Fibroblast of the aortic adventitia (primary cell): ENCODE results near the gene FRMD4A. TPM values are rescaled to one million over a fixed set of nuclear protein-coding genes. Genes with fewer than 3 reads are reported as not detected.

Experiments
- DNase-seq: peaks from one replicate; pipeline ENCODE4 v3.0.0-alpha.2; 2010; ENCODE audit warnings: low read depth
- H3K4me3 ChIP-seq: 2 replicates; pipeline ENCODE4 v1.5.1; 2011; ENCODE audit warnings: low read depth, mild to moderate bottlenecking, control low read depth, low read length, moderate library complexity
- total RNA-seq: library from RNA; depleted of rRNA; stranded (reverse); fragments of >200 nt; gene quantifications from 2 replicates; pipeline ENCODE4 v1.2.3, GENCODE V29; 2012; ENCODE audit warnings: low replicate concordance
- TF ChIP-seq, protein P1 (sequence below): IDR thresholded peaks from 2 replicates; pipeline ENCODE4 v1.5.1; 2011; ENCODE audit warnings: mild to moderate bottlenecking, low read length, control low read depth, inconsistent platforms; ENCODE audit not compliant: insufficient read depth

Gene FRMD4A
- total RNA-seq, 1 donor: 42.4 TPM

DNA sequence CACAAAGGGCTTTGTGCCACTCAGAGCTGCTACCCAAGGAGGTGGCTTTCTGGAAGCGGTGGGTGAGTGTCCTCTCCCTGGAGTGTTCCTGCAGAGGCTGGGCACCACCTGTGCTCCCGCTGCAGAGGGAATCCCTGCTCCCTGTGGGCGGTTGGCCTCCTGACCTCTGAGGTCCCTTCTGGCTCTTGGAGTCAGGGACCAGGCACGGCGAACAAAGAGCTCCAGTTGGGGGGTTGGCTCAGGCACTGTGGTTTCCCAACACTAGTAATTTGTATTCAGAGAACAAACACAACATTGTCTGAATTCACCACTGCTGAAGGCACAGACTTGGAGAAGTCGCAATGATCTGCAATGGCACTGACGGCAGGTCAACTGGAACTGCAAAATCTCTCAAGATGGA lies 415.0 kb downstream of the FRMD4A start:
- TF ChIP-seq, protein P1, sequence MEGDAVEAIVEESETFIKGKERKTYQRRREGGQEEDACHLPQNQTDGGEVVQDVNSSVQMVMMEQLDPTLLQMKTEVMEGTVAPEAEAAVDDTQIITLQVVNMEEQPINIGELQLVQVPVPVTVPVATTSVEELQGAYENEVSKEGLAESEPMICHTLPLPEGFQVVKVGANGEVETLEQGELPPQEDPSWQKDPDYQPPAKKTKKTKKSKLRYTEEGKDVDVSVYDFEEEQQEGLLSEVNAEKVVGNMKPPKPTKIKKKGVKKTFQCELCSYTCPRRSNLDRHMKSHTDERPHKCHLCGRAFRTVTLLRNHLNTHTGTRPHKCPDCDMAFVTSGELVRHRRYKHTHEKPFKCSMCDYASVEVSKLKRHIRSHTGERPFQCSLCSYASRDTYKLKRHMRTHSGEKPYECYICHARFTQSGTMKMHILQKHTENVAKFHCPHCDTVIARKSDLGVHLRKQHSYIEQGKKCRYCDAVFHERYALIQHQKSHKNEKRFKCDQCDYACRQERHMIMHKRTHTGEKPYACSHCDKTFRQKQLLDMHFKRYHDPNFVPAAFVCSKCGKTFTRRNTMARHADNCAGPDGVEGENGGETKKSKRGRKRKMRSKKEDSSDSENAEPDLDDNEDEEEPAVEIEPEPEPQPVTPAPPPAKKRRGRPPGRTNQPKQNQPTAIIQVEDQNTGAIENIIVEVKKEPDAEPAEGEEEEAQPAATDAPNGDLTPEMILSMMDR: no peak
- DNase-seq: no peak
- H3K4me3 ChIP-seq: no peak overlapping the region

DNA sequence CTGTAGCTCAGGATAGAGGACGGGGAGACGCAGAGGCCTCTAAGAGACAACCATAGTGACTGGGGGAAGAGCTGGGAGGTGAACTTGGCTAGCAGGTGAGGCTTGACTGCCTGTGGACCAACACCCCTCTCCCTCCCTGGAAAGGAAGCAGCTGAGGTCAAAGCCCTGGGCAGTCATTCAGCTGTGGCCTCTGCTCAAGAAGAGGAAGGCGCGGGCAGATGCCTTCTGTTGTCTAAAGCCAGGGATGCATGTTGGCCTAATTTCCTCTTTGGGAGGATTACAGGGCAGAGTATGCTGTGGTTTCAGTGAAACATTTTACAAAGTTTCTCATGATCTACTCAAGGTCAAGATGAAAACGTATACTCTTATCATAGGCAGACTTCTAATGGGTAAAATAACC lies 416.8 kb downstream of the FRMD4A start:
- TF ChIP-seq, protein P1: no peak
- no peak for DNase-seq
- H3K4me3 ChIP-seq: no peak overlapping the region

DNA sequence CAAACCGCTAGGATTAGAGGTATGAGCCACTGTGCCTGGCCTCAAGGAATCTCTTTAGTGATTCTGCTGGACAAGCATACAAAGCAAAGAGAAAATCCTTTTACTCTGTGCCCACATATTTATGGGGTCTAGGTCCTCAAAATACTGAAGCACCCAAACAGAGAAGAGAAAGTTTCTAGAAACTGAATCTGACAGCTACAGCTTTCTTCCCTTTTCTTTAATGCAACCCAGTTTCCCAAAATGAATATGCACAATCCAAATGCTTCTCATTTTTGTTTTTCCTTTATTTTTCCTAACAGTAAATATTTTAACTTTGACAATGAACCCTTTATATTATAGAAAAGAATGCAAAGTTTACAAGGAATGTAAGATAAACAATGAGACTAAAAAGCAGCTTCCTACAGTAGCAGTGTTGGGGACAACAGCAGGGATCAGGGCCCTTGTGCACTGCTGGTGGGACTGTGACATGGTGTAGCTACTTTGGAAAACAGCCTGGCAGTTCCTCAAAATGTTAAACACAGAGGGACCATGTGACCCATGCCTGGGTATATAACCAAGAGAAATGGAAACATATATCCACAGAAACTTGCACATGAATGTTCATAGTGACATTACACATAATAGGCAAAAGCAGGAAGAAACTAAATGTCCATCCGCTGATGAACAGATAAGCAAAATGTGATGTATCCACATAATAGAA lies 418.8 kb downstream of the FRMD4A start:
- DNase-seq: no peak
- no peak overlapping the region for H3K4me3 ChIP-seq
- TF ChIP-seq, protein P1: no peak

DNA sequence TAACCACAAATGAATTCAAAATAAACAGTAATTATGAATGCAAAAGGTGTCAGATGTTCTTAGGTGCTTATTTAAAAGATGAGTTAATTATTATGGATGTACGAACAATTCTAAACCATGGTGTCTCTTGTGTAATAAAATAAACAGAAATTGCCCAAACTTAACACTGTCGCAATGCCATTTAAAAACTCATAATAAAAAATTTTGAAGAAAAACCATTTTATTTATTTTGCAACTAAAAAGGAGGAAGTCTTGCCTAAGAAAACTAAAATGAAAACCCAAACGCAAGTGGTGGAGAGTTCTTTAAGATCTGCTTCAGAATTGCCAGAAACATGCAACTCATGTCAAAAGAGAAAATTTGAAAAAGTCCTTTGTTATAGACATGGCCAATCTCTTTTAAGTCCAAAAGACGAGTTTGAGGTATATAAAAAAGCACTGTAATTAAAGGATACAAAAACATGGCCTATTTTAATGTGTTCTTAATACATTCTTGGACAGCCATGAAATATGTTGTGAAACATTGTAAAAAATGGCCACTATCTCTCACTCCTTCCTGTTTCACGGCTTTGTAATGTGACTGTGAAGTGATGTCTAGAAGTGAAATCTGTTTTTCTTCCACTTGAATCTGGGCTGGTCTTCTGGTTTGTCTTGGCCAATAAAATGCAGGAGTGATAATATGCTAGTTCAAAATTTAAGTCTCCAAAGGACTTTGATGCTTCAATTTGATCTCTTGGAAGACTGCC lies 421.0 kb downstream of the FRMD4A start:
- no peak overlapping the region for H3K4me3 ChIP-seq
- peak; percentile 60 for DNase-seq
- TF ChIP-seq, protein P1: no peak

DNA sequence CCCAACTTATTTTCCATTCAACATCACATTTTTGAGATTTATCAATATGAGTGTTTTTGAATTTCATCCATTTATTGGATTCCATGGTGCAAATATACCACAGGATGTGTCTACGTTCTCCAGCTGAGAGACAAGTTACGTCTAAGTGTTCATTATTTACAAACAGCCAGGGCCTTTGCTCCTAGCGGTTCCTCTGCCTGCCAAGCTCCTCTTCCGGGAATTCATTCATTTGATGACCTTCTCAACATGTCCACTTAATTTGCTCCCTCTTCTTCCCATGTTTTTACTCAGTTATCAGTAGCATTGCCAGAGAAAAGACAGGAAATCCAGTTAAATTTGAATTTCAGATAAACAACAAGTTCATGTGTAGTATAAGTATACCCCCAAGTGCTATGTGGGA lies 422.2 kb downstream of the FRMD4A start:
- no peak for DNase-seq
- TF ChIP-seq, protein P1: no peak
- no peak overlapping the region for H3K4me3 ChIP-seq

DNA sequence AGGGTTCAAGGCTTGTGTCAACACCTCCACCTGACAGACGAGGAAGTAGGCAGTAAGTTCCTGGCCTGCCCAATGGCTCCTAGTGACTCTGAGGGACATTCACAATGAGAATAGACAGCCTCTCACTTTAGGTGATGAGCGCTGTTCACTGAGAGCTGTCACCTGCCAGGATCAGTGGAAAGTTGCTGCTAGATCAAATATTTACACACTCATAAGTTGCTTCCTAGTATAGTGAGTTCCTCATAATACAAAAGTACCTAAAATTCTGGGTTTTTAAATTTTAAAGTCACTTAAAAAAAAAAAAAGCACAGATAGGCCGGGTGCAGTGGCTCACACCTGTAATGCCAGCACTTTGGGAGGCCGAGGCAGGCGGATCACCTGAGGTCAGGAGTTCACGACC lies 423.2 kb downstream of the FRMD4A start:
- no peak for DNase-seq
- TF ChIP-seq, protein P1: no peak
- H3K4me3 ChIP-seq: no peak overlapping the region
